HCT116 (cell line): ENCODE results near the gene ZNF516. TPM values are rescaled to one million over a fixed set of nuclear protein-coding genes. Genes with fewer than 3 reads are reported as not detected.

Experiments
- ATAC-seq: fragments of 200-7000 bp; cut with Tn5 transposase; 2 replicates; pipeline ENCODE4 v1.9.1; 2020; ENCODE audit warnings: mild to moderate bottlenecking, moderate library complexity
- BruUV-seq: library from RNA; stranded (reverse); fragments of 400-500 nt; replicated peaks from 2 replicates; lab custom pipeline; 2021; lab: Mats Ljungman, UMichigan
- CTCF ChIA-PET: fragments of 300-600 bp; sonication (Branson Sonifier 250); formaldehyde crosslinking; loops from one replicate; lab custom pipeline; 2021; ENCODE audit warnings: antibody characterized with exemption; lab: Charles Lee
- POLR2A ChIA-PET: fragments of 300-600, 350-600 bp; sonication (Branson Sonifier 250); formaldehyde crosslinking; loops from one replicate; lab custom pipeline; 2021; ENCODE audit warnings: antibody characterized with exemption; lab: Charles Lee
- RAD21 ChIA-PET, 2 experiments: fragments of 300-600 bp; sonication (Branson Sonifier 250); formaldehyde crosslinking; loops; one replicate each; lab custom pipeline; 2023; ENCODE audit warnings: low total read pairs in 2 of 2; ENCODE audit not compliant: uncharacterized antibody in 2 of 2, unreplicated experiment in 2 of 2, low non-redundant PET in 1 of 2; lab: Charles Lee
- DNase-seq: peaks from one replicate; pipeline ENCODE4 v3.0.0-alpha.2; 2010; ENCODE audit warnings: low read depth, low spot score
- H2AFZ ChIP-seq: fragments of 200-600 bp; shearing (Covaris generic), sonication (generic); 2 replicates; pipeline ENCODE4 v1.6.1; 2017; ENCODE audit warnings: low read depth, mixed run types, mixed read lengths, antibody characterized with exemption, low read length; ENCODE audit not compliant: poor library complexity, severe bottlenecking
- H3K27ac ChIP-seq: 2 replicates; pipeline ENCODE4 v1.5.1; 2012; ENCODE audit warnings: low read depth, low read length
- H3K27me3 ChIP-seq: fragments of 200-600 bp; sonication (generic); 2 replicates; pipeline ENCODE4 v1.6.1; 2016; ENCODE audit warnings: mixed run types, low read length, mixed read lengths; ENCODE audit not compliant: insufficient read depth
- H3K36me3 ChIP-seq, 2 experiments: fragments of 200-500 bp in 1 of 2; fragments of 200-600 bp in 1 of 2; sonication (Bioruptor generic) in 1 of 2; sonication (generic) in 1 of 2; 2 replicates each; pipeline versions ENCODE4 v1.5.1 to v1.6.1; 2014 to 2016; ENCODE audit warnings: low read length in 2 of 2, inconsistent platforms in 1 of 2, mixed read lengths in 1 of 2, mixed run types in 1 of 2; ENCODE audit not compliant: insufficient read depth in 2 of 2, control insufficient read depth in 1 of 2
- H3K4me1 ChIP-seq, 2 experiments: fragments of 200-600 bp in 1 of 2; sonication (generic) in 1 of 2; 2 replicates each; pipeline versions ENCODE4 v1.5.1 to v1.6.1; 2012 to 2017; ENCODE audit warnings: low read length in 2 of 2, inconsistent platforms in 1 of 2, mild to moderate bottlenecking in 1 of 2, mixed read lengths in 1 of 2, mixed run types in 1 of 2, moderate library complexity in 1 of 2; ENCODE audit not compliant: insufficient read depth in 2 of 2, control insufficient read depth in 1 of 2
- H3K4me2 ChIP-seq: fragments of 200-600 bp; sonication (generic); 2 replicates; pipeline ENCODE4 v1.6.1; 2017; ENCODE audit warnings: mixed run types, low read length, mixed read lengths
- H3K4me3 ChIP-seq, 2 experiments: fragments of 200-600 bp in 1 of 2; sonication (generic) in 1 of 2; replicated peaks in 1 of 2; 2 replicates each; pipeline ENCODE4 v1.5.1; 2011 to 2016; ENCODE audit warnings: low read length in 2 of 2, control low read depth in 1 of 2, low read depth in 1 of 2, mild to moderate bottlenecking in 1 of 2, mixed read lengths in 1 of 2, mixed run types in 1 of 2
- H3K79me2 ChIP-seq: fragments of 200-600 bp; sonication (generic); 2 replicates; pipeline ENCODE4 v1.6.1; 2017; ENCODE audit warnings: mild to moderate bottlenecking, mixed run types, low read length, moderate library complexity, mixed read lengths; ENCODE audit not compliant: insufficient read depth
- H3K9ac ChIP-seq: fragments of 200-600 bp; sonication (generic); 2 replicates; pipeline ENCODE4 v1.6.1; 2016; ENCODE audit warnings: low read length, mixed read lengths
- H3K9me2 ChIP-seq: fragments of 200-600 bp; sonication (generic), shearing (Covaris generic); 2 replicates; pipeline ENCODE4 v1.6.1; 2017; ENCODE audit warnings: mixed run types, mild to moderate bottlenecking, moderate library complexity; ENCODE audit not compliant: insufficient read depth
- H3K9me3 ChIP-seq, 2 experiments: fragments of 200-500 bp in 1 of 2; fragments of 200-600 bp in 1 of 2; sonication (Bioruptor generic) in 1 of 2; sonication (generic) in 1 of 2; 2 replicates each; pipeline ENCODE4 v1.6.1; 2014 to 2017; ENCODE audit warnings: low read length in 2 of 2, mixed read lengths in 2 of 2, inconsistent platforms in 1 of 2, low read depth in 1 of 2, mild to moderate bottlenecking in 1 of 2, mixed run types in 1 of 2, moderate library complexity in 1 of 2; ENCODE audit not compliant: control insufficient read depth in 1 of 2, insufficient read depth in 1 of 2
- H4K20me1 ChIP-seq: fragments of 200-600 bp; sonication (generic), shearing (Covaris generic); 2 replicates; pipeline ENCODE4 v1.6.1; 2017; ENCODE audit warnings: mixed run types, mild to moderate bottlenecking, moderate library complexity; ENCODE audit not compliant: insufficient read depth
- CBX3 ChIP-seq: IDR thresholded peaks from 2 replicates; pipeline ENCODE4 v1.6.1; 2012; ENCODE audit warnings: low read depth
- EGR1 ChIP-seq: IDR thresholded peaks from 2 replicates; pipeline ENCODE4 v1.6.1; 2012; ENCODE audit warnings: low read depth
- ELF1 ChIP-seq: IDR thresholded peaks from 2 replicates; pipeline ENCODE4 v1.6.1; 2012; ENCODE audit warnings: low read depth, borderline replicate concordance
- FOSL1 ChIP-seq: IDR thresholded peaks from 2 replicates; pipeline ENCODE4 v1.6.1; 2012; ENCODE audit warnings: low read depth
- JUND ChIP-seq: IDR thresholded peaks from 2 replicates; pipeline ENCODE4 v1.6.1; 2012
- POLR2A ChIP-seq: IDR thresholded peaks from 2 replicates; pipeline ENCODE4 v1.7.0; 2011; ENCODE audit warnings: borderline replicate concordance; ENCODE audit not compliant: insufficient read depth, insufficient read length; ENCODE audit errors: extremely low read depth
- SIN3A ChIP-seq: IDR thresholded peaks from 2 replicates; pipeline ENCODE4 v1.6.1; 2012; ENCODE audit warnings: low read depth
- SP1 ChIP-seq: IDR thresholded peaks from 2 replicates; pipeline ENCODE4 v1.6.1; 2012; ENCODE audit warnings: low read depth
- SRF ChIP-seq: IDR thresholded peaks from 2 replicates; pipeline ENCODE4 v1.6.1; 2012; ENCODE audit warnings: low read depth
- TCF7L2 ChIP-seq: IDR thresholded peaks from 2 replicates; pipeline ENCODE4 v1.7.0; 2011; ENCODE audit warnings: borderline replicate concordance, inconsistent platforms; ENCODE audit not compliant: insufficient read depth, insufficient read length; ENCODE audit errors: extremely low read depth
- YY1 ChIP-seq: IDR thresholded peaks from 2 replicates; pipeline ENCODE4 v1.6.1; 2011; ENCODE audit warnings: low read length, low read depth, moderate library complexity, mild to moderate bottlenecking; ENCODE audit not compliant: insufficient replicate concordance; ENCODE audit errors: extremely low read depth
- ZNF274 ChIP-seq: fragments of 200-500 bp; sonication (Bioruptor generic); IDR thresholded peaks from 2 replicates; pipeline ENCODE4 v1.6.1; 2014; ENCODE audit warnings: mild to moderate bottlenecking, low read depth, low read length, inconsistent platforms
- intact Hi-C: fragments of 100-400 bp; cut with micrococcal nuclease; formaldehyde crosslinking; loops from 2 replicates; pipeline ENCODE4 v1.10.0; 2022
- total RNA-seq: library from RNA; stranded (reverse); gene quantifications from one replicate; pipeline ENCODE4 v1.2.1, GENCODE V29; 2021; ENCODE audit not compliant: unreplicated experiment
- TF ChIP-seq, protein P1 (sequence below), 3 experiments: fragments of 200-600 bp in 1 of 3; sonication (generic) in 1 of 3; IDR thresholded peaks in 2 of 3; conservative IDR thresholded peaks in 1 of 3; 2 replicates each; pipeline ENCODE4 v1.5.1; 2012 to 2017; ENCODE audit warnings: low read depth in 2 of 3, low read length in 2 of 3, antibody characterized with exemption in 1 of 3, borderline replicate concordance in 1 of 3, control low read depth in 1 of 3, mild to moderate bottlenecking in 1 of 3, mixed read lengths in 1 of 3, mixed run types in 1 of 3, moderate library complexity in 1 of 3; ENCODE audit not compliant: insufficient read depth in 1 of 3
- TF ChIP-seq, protein P2 (sequence below): IDR thresholded peaks from 2 replicates; pipeline ENCODE4 v1.6.1; 2012

ZNF516 gene
- total RNA-seq, 1 experiment from 2014 or later: 32.0 TPM

DNA sequence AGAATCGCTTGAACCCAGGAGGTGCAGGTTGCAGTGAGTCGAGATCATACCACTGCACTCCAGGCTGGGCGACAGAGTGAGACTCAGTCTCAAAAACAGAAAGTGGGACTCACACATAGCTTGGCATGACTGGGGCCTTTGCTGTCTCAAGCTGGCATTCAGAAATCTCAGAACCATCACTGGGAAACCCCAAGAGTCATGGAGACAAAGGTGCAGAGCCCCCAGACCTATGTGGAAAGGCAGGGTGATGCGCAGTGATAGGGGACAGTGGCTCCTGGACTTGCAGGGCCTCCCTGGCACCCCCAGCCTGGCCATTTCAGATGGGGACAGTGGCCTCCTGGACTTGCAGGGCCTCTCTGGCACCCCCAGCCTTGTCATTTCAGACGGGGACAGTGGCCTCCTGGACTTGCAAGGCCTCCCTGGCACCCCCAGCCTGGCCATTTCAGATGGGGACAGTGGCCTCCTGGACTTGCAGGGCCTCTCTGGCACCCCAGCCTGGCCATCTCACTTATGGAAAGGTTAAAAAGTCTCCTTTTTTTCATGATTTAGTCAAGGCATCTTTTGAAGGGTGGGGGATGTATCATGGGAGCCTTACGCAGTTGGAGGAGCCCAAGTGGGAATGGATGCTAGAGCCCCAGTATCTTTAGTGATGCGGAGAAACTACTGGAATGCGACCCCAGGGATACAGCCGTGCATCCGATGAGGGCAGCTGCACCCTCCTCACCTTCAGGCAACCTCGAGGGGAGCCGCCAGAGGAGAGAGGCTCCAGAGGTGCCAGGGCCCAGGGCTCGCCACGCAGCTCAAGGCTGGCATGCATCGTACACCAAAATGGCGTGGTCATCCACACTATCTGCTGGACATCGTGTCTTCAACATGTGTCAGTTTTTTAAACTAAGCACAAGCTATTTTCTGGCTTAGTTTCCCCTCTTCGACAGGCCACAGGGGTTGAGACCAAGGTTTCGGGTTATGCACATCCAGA, 30.5 kb downstream of the ZNF516 start:
- Histone ChIP-seq H3K4me2 (no peak overlapping the region), H3K27ac (no peak overlapping the region), H3K4me1 (peaks cover 0 to 10% of the 10 kb centered on the region in 2 experiments; a peak in 2 of 4 replicates), H2AFZ (no peak overlapping the region), H3K9me2 (no peaks in the 10 kb centered on the region), H3K4me3 (no peak overlapping the region), H3K27me3 (no peaks in the 10 kb centered on the region), H3K9ac (no peak overlapping the region), H3K79me2 (no peaks in the 10 kb centered on the region; the same call in 1 of the 2 replicates), H3K36me3 (no peaks in the 10 kb centered on the region), H3K9me3 (no peaks in the 10 kb centered on the region), H4K20me1 (no peaks in the 10 kb centered on the region)
- no peak for DNase-seq
- intact Hi-C loops: no loop called here
- ChIA-PET POLR2A (no interaction called here), RAD21 (no interaction called here), CTCF (no interaction called here)
- no TSS peak for BruUV-seq
- ATAC-seq: no peak
- TF ChIP-seq SP1 (no peak), ZNF274 (no peak), TCF7L2 (no peak), YY1 (no peak), ELF1 (no peak), JUND (no peak), EGR1 (no peak), SIN3A (no peak), POLR2A (no peak), CBX3 (no peak), FOSL1 (no peak), SRF (no peak)
- TF ChIP-seq, protein P1, sequence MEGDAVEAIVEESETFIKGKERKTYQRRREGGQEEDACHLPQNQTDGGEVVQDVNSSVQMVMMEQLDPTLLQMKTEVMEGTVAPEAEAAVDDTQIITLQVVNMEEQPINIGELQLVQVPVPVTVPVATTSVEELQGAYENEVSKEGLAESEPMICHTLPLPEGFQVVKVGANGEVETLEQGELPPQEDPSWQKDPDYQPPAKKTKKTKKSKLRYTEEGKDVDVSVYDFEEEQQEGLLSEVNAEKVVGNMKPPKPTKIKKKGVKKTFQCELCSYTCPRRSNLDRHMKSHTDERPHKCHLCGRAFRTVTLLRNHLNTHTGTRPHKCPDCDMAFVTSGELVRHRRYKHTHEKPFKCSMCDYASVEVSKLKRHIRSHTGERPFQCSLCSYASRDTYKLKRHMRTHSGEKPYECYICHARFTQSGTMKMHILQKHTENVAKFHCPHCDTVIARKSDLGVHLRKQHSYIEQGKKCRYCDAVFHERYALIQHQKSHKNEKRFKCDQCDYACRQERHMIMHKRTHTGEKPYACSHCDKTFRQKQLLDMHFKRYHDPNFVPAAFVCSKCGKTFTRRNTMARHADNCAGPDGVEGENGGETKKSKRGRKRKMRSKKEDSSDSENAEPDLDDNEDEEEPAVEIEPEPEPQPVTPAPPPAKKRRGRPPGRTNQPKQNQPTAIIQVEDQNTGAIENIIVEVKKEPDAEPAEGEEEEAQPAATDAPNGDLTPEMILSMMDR (IDR thresholded peaks at IDR 0.05 in 2 of 3, conservative IDR thresholded peaks at IDR 0.05 in 1 of 3; ENCODE audit: borderline replicate concordance in 1 of 3, insufficient read depth in 1 of 3, low read depth in 2 of 3, low read length in 2 of 3): no peak
- TF ChIP-seq, protein P2, sequence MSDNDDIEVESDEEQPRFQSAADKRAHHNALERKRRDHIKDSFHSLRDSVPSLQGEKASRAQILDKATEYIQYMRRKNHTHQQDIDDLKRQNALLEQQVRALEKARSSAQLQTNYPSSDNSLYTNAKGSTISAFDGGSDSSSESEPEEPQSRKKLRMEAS: no peak
